Urinary bladder (tissue), 4 donors: ENCODE results near the gene DQX1. TPM values are rescaled to one million over a fixed set of nuclear protein-coding genes. Genes with fewer than 3 reads are reported as not detected.

ENCODE experiments used
- DNase-seq: peaks from one replicate; pipeline ENCODE4 v3.0.0-alpha.2; 2015; ENCODE audit errors: extremely low spot score
- H3K27ac ChIP-seq: one replicate; pipeline ENCODE4 v1.5.1; 2013; ENCODE audit warnings: low read depth, mild to moderate bottlenecking, moderate library complexity
- H3K36me3 ChIP-seq: one replicate; pipeline ENCODE4 v1.6.1; 2013; ENCODE audit warnings: mild to moderate bottlenecking, moderate library complexity; ENCODE audit not compliant: insufficient read depth
- H3K4me1 ChIP-seq: one replicate; pipeline ENCODE4 v1.6.1; 2013; ENCODE audit warnings: mild to moderate bottlenecking, moderate library complexity; ENCODE audit not compliant: insufficient read depth
- H3K4me3 ChIP-seq: one replicate; pipeline ENCODE4 v1.5.1; 2013; ENCODE audit warnings: low read depth, low read length
- WGBS: extraction: QIAGEN DNeasy Blood & Tissue Kit; methylation state at CpG from one replicate; pipeline ENCODE4 v1.1.7; 2013; 5-methylcytosine and 5-hydroxymethylcytosine counted together
- polyA plus RNA-seq: library from polyadenylated mRNA; stranded (reverse); fragments of 200-250 nt; gene quantifications from one replicate; pipeline ENCODE4 v1.2.3, GENCODE V29; 2013
- total RNA-seq: library from RNA; depleted of rRNA; stranded (reverse); fragments of >200 nt; gene quantifications from one replicate; pipeline ENCODE4 v1.2.3, GENCODE V29; 2014
- donor health status: healthy with polysubstance abuse.
- donor health status: healthy.

DQX1 gene
- total and polyA plus RNA-seq, 2 donors, result 0.27 to 0.37 TPM

- Histone ChIP-seq H3K4me3 (peak overlapping the region; percentile 41), H3K27ac (no peak overlapping the region), H3K4me1 (no peaks in the 10 kb centered on the region), H3K36me3 (no peaks in the 10 kb centered on the region)
- DNase-seq, result no peak
- 9% methylated on average over 85 of the region's 85 CpGs for WGBS
Measured at GRCh38 chr2:74548900-74549826, 23.1 kb upstream of the DQX1 start.

GRCh38 chr2:74548285-74548899 is 22.4 kb upstream of the DQX1 start:
- Histone ChIP-seq H3K4me1 (no peaks in the 10 kb centered on the region), H3K27ac (no peak overlapping the region), H3K4me3 (peak overlapping the region; percentile 41), H3K36me3 (no peaks in the 10 kb centered on the region)
- DNase-seq, result no peak
- 10% methylated on average over 26 of the region's 26 CpGs for whole genome bisulfite sequencing

- H3K36me3 ChIP-seq, result no peaks in the 10 kb centered on the region
- no peak for DNase-seq
- no peaks in the 10 kb centered on the region for H3K4me1 ChIP-seq
- H3K4me3 ChIP-seq, result no peak overlapping the region
- WGBS, result 86% methylated on average over 3 of the region's 3 CpGs
- no peak overlapping the region for H3K27ac ChIP-seq
Measured at GRCh38 chr2:74546004-74546403, 20.0 kb upstream of the DQX1 start.

GRCh38 chr2:74544634-74545033 is 18.6 kb upstream of the DQX1 start:
- WGBS, result 91% methylated on average over 3 of the region's 3 CpGs

GRCh38 chr2:74542978-74543377 is 16.9 kb upstream of the DQX1 start:
- no peaks in the 10 kb centered on the region for H3K4me1 ChIP-seq
- no peak for DNase-seq
- 76% methylated on average over 1 of the region's 1 CpG for WGBS
- no peaks in the 10 kb centered on the region for H3K36me3 ChIP-seq
- no peak overlapping the region for H3K27ac ChIP-seq
- H3K4me3 ChIP-seq, result no peak overlapping the region

More at GRCh38 chr2:74544634-74545033, 18.6 kb upstream of the DQX1 start:
- Histone ChIP-seq H3K36me3 (no peaks in the 10 kb centered on the region), H3K27ac (no peak overlapping the region), H3K4me1 (no peaks in the 10 kb centered on the region), H3K4me3 (no peak overlapping the region)
- no peak for DNase-seq

GRCh38 chr2:74540291-74540690 is 14.3 kb upstream of the DQX1 start:
- no peaks in the 10 kb centered on the region for H3K36me3 ChIP-seq
- H3K4me1 ChIP-seq, result no peaks in the 10 kb centered on the region
- 60% methylated on average over 5 of the region's 5 CpGs for WGBS
- no peak overlapping the region for H3K27ac ChIP-seq
- no peak overlapping the region for H3K4me3 ChIP-seq
- DNase-seq, result no peak

GRCh38 chr2:74538881-74539339 is 12.9 kb upstream of the DQX1 start:
- H3K4me3 ChIP-seq, result no peak overlapping the region
- H3K36me3 ChIP-seq, result no peaks in the 10 kb centered on the region
- no peaks in the 10 kb centered on the region for H3K4me1 ChIP-seq
- no peak for DNase-seq
- no peak overlapping the region for H3K27ac ChIP-seq
- 77% methylated on average over 7 of the region's 7 CpGs for WGBS

- no peaks in the 10 kb centered on the region for H3K4me1 ChIP-seq
- H3K4me3 ChIP-seq, result no peak overlapping the region
- WGBS, result 62% methylated on average over 4 of the region's 4 CpGs
- no peak overlapping the region for H3K27ac ChIP-seq
- H3K36me3 ChIP-seq, result no peaks in the 10 kb centered on the region
- DNase-seq, result no peak
Measured at GRCh38 chr2:74537140-74537539, 11.1 kb upstream of the DQX1 start.

- no peak overlapping the region for H3K4me3 ChIP-seq
- 88% methylated on average over 23 of the region's 23 CpGs for WGBS
- H3K4me1 ChIP-seq, result no peaks in the 10 kb centered on the region
- no peak for DNase-seq
- H3K27ac ChIP-seq, result no peak overlapping the region
- no peaks in the 10 kb centered on the region for H3K36me3 ChIP-seq
Measured at GRCh38 chr2:74536166-74536950, 10.3 kb upstream of the DQX1 start.

- no peak overlapping the region for H3K4me3 ChIP-seq
- DNase-seq, result no peak
- H3K27ac ChIP-seq, result no peak overlapping the region
- no peaks in the 10 kb centered on the region for H3K36me3 ChIP-seq
- no peaks in the 10 kb centered on the region for H3K4me1 ChIP-seq
- 91% methylated on average over 10 of the region's 10 CpGs for WGBS
Measured at GRCh38 chr2:74535440-74535965, 9.5 kb upstream of the DQX1 start.

- Histone ChIP-seq H3K4me1 (no peaks in the 10 kb centered on the region), H3K4me3 (no peak overlapping the region), H3K36me3 (no peaks in the 10 kb centered on the region), H3K27ac (no peak overlapping the region)
- DNase-seq, result no peak
- 77% methylated on average over 12 of the region's 12 CpGs for WGBS
Measured at GRCh38 chr2:74534411-74534810, 8.4 kb upstream of the DQX1 start.

GRCh38 chr2:74533464-74533863 is 7.4 kb upstream of the DQX1 start:
- 77% methylated on average over 4 of the region's 4 CpGs for WGBS
- no peak overlapping the region for H3K27ac ChIP-seq

GRCh38 chr2:74532222-74532621 is 6.2 kb upstream of the DQX1 start:
- no peak overlapping the region for H3K27ac ChIP-seq
- H3K4me3 ChIP-seq, result no peak overlapping the region
- no peak for DNase-seq
- H3K36me3 ChIP-seq, result no peaks in the 10 kb centered on the region
- H3K4me1 ChIP-seq, result no peaks in the 10 kb centered on the region

More at GRCh38 chr2:74533464-74533863, 7.4 kb upstream of the DQX1 start:
- DNase-seq, result no peak
- H3K4me1 ChIP-seq, result no peaks in the 10 kb centered on the region
- no peak overlapping the region for H3K4me3 ChIP-seq
- H3K36me3 ChIP-seq, result no peaks in the 10 kb centered on the region
